Globus pallidus (tissue), 1 donor: ENCODE measurements around the gene WWOX.

ENCODE experiments used
- DNase-seq: peaks from one replicate; pipeline ENCODE4 v3.0.0-alpha.2; 2015; ENCODE audit warnings: low spot score

WWOX gene

DNA sequence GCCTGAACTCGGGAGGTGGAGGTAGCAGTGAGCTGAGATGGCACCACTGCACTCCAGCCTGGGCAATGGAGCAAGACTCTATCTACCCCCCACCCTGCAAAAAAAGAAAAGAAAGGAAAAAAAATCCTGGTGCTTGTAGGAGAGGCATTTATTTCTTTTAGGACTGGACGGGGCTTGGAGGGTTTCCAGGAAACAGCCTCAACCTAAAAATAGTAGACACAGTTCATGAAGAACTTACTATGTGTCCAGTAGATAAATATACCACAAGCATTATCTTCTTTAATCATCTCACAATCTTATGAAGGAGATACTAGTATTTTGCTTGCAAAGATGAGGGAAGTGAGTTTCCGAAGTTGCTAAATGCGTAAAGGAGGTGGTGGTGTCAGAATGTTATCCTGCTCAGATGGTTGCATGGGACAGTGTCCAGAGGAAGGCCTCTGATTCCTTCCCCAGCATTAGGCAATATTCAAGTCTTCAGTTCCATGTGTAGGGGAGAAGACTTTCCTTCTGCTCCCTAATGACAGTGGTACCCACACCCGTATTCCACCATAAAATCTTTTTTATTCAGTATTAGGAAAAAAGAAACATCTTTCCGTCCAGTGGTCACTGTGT is 263.2 kb downstream of the WWOX start:
- no peak for DNase-seq

DNA sequence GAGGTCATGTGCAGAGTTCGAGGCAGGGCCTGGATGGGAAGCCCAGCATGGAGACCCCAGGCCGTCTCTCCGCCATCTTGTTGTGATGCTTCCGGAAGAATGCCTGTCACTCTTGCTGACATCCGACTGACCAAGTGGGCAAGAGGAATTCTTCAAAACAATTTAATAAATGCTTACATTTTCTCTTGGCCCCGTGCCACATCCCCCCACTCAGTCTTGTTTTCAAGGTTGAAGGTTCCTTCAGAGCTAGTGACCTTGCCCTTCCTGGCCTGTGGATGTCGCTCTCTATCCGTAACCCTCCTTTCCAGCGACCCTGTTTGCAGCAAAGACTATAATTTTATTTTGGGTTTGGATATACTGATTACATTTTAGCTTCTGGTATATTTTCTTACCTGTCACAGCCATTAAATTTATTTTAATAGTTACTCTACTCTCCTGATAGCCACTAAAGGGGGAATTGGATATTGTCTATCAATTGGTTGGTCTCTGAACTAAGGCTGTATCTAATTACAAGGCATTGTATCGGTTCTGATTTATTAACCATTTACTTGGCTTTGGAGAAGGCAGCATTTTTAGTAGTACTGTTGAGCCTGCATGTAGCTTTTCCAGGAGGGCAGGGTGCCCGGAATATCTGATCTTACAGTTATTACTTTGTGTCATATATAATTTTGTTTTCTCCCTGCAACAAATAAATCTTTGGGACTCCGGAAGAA is 264.5 kb downstream of the WWOX start:
- no peak for DNase-seq

GRCh38 chr16:78364556-78364880 is 265.1 kb downstream of the WWOX start:
- no peak for DNase-seq

DNA sequence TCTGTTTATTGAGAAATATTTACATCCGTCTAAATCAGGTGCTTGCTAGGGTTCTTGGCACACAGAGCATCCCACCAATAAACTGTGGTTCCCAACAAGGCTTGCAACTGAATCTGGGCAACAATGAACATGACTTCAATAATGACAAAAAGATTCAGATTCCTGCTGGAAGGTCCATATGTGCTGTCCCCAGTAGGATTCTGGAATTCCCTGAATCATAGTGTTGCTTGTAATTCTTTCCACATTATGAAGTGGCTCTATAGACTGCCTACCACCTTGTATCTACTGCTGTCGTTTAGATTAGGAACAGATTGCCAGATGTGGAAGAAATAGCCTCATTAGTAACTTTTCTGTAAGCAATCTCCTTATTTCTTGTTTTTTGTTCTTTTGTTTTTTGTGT is 265.9 kb downstream of the WWOX start:
- no peak for DNase-seq

DNA sequence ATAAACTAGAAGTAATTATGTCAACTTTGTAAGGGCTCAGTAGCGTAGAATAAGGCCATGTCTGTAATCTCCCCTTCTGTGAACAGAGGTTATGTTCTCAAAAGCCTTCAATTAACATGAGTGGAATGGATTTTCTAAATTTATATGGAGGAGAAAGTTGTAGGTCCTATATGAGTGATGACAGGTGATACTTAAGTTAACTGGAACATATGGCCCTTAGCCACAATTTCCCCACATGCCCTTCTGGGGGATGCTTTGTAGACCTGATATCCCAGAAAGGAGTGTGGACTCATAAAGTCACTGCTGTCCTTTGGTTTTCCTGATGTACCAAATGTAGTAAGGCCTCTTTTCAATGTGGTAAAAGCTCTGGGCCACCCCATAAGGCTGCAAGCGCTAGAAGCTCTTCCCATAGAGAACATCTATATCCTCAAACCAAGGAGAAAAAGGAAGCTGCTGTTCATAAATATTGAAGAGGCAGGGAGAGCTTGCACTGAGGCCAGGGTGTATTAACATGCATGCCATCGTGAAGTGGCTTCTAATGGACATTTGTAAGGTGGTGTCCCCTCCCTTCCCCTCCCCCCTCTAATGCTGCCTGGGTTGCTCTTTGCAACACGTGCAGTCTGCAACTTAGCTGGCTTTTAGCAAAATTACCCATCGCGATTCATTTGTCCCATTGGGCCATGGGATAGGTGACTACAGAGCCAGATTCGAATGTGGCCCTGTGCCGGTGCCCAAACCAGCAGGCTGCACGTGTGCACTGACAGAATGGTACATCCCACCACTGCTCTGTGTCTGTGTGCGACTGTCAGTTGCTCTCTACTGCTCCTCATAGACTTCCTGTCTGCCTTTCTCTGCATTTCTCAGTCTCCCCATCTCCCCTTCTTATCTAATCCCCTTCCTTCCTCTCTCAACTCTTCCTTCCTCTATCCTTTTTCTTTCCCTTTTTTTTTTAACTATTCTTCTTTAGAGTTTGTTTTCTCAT is 269.0 kb downstream of the WWOX start:
- DNase-seq, result no peak

DNA sequence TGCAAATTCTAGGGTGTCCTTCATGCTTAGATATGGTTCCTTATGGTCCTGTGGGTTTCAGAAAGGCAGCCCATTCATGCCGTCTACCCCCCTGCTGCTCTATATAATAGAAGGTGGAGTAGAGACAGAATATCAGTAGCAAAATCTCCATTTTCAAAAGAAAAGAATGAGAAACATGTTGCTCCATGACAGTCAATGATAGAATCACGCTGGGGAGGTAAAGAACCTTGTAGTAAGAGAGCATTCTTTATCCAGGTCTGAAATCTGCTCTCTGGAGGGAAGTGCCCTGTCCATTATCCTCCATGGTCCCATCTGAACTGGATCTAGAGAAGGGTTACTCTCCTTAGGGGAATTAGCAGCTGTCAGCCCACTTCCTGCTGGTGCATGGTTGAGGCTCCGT is 272.8 kb downstream of the WWOX start:
- DNase-seq, result no peak

GRCh38 chr16:78375055-78375679 is 275.7 kb downstream of the WWOX start:
- no peak for DNase-seq

GRCh38 chr16:78376452-78376851 is 277.0 kb downstream of the WWOX start:
- no peak for DNase-seq

GRCh38 chr16:78377312-78377711 is 277.9 kb downstream of the WWOX start:
- no peak for DNase-seq

DNA sequence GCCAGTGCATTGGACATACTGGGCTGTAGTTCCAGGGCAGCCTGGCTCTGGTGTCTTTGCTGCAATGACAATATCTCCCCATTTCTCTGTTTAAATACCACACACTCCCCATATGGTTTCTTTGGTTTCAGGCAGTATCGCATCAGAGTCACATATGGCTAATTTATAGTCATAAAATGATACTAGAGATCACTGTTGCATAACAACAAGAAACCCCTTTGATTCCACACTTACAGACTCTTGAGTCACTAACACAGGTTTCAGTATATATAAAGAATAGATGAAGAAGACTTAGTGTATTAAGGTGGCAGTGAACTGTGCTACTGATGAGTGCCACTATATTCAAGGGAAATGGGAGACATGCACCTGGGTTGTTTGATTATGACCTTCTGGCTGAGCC is 281.6 kb downstream of the WWOX start:
- no peak for DNase-seq

GRCh38 chr16:78383118-78383517 is 283.7 kb downstream of the WWOX start:
- no peak for DNase-seq

- no peak for DNase-seq
Observed at GRCh38 chr16:78385086-78385805, 285.8 kb downstream of the WWOX start.

DNA sequence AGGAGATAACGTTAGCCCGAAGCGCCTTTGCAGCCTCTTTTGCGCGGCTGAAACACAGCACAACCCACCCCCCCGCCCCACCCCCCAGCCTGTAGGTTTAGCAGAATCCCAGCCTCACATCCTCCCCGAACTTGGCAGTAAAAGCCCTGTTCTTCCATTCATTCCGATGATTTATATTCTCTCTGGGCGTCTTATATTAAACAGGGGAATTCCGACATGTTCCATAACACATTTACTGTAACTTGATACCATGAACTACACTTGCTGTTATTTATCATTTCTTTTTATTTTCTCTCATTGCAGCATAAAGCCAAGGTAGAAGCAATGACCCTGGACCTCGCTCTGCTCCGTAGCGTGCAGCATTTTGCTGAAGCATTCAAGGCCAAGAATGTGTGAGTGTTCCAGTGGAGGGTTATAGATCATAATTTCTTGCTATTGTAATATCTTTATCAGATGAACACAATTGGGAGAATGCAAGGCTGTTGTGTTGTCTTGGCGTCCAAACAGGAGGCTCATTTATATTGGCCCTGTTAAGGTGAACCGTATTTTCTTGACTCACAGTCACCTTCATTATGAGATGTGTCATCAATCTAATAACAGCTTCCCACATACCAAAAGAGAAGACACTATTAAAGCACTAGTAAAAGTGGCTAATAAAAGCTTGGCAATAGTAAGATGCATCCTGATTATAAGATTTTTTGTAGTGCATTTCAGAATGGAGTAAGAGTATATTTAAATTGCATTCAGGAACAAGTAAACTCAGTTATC is 287.3 kb downstream of the WWOX start:
- DNase-seq, result no peak

DNA sequence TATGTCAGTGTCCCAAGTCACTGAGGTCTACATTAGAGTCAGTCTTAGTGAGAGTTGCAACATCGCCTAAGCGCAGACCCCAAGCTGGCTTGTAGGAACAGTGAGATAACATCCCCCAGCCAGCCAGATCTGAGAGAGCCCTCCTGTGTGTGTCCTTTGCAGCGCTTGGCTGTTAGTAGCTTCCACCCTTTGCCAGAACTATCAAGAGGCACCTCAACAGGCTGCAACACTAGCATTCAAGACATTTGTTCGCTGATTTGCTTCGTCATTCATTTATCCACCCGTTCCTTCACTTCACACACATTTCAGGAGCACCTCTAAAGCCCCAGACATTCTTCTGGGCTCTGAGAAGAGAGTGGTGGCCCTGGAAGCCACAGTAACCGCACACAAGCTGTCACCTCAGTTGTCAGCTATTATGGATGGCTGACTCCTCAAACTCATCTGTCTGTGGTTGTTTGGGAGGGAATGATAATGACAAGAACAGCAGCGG is 289.6 kb downstream of the WWOX start:
- no peak for DNase-seq

DNA sequence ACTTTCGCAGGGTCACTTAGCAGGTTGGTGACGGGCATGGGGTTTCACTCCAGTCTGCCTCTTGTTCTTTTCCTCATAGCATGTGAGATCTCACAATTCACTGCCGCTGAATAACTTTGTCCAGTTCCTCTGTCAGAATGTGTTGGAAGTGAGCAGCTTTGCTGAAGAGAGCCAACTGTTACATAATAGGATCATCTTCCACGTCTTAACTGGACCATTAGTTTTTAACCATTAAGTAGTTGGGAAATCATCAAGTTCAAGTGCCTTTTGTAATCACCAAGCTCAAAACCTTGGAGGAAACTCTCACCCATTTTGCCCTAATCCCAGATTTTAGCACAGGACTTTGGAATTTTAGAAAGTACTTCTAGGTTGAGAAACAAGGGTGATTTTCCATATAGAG is 290.6 kb downstream of the WWOX start:
- DNase-seq, result no peak

GRCh38 chr16:78390508-78391324 is 291.3 kb downstream of the WWOX start:
- DNase-seq, result no peak

DNA sequence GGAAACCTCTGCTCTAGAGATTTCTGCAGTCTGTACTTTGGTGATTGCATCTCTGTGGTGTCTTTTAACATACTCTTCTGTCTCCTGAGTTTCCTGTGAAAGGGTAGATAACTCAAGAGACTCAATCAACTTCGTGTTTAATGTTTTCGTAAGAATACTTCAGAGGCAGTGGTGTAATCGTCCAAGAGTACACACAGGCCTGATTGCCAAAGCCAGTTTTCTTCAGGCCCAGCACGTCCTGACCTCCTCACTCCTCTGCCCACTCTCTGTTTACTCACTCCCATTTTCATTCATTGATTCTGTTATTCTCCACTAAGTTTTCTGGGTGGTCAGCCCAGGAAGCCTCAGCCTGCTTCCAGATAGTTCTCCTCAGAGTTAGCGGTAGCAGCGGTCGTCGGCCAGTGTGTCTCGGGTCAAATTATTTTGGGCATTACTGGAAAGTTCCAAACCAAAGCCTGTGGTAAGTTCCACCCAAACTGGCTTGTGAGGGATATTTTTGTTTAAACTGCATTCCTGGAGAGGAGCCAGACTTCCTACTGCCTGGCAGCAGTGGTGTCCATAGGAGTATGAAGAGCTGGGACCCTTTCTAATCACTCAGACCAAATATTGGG is 293.2 kb downstream of the WWOX start:
- no peak for DNase-seq

- DNase-seq, result no peak
Observed at GRCh38 chr16:78395035-78395434, 295.6 kb downstream of the WWOX start.

DNA sequence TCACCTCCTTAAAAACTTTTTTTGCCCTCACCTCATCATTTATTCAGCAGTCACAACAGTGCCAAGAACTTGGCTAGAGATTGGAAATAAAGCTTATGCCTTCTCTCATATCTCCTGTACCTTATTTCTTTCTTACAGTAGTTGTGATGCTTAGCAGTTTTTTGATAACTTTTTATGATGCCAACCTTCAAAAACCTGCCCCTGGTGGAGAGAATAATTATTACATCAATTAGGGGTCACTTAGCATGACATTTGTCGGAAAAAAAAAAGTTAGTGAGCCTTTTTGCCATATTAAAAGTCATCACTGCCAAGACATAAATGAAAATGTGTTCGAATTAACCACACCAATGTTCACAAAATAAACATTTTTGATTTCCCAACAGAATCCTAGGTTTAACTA is 296.6 kb downstream of the WWOX start:
- no peak for DNase-seq

DNA sequence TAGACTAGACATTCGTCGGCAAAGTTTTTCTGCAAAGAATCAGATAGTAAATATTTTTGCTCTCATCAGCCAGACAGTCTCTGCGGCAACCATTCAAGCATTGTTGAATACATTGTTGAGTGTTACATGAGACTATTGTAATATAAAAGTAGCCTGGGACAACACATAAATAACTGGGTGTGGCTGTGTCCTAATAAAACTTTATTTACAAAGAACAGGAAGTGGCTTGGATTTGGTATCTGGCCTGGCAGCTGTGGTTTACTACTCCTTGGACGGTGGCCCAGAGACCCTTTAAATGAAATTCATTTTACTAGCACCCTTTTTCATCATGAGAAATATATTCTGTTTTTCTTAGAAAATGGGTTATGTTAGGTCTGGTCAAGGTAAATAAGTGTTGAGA is 297.2 kb downstream of the WWOX start:
- DNase-seq, result no peak
